ENCODE measurements around the gene MYO15B.

The MYO15B gene

DNA sequence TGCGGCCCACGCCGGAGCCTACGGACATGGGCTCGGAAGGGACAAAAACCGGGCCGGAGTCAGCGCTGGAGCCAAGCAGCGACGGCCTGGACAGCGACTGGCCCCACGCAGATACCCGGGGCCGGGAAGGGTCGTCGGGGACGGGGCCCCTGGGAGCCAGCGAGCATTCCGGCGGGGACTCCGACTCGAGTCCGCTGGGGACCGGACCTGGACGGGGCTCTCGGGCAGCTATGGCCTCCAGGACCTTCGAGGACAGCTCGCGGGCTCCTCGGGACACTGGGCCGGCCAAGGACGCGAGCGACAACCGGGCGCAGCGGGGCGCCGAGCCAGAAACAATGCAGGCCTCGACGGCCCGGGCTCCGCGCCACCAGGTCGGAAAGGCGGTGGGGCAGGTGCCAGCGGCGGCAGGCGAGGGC lies 1.0 kb downstream of the MYO15B start:
- Histone ChIP-seq H4K20me1 (ENCODE audit: control insufficient read depth, insufficient read depth, low read depth, low read length) (no peaks in the 10 kb centered on the region), H3K36me3 (ENCODE audit: control insufficient read depth, low read length) (no peaks in the 10 kb centered on the region), H3K4me2 (ENCODE audit: low read length) (peak overlapping the region; percentile 54), H3K9me3 (ENCODE audit: control insufficient read depth, insufficient read depth, low read length) (no peaks in the 10 kb centered on the region), H3K79me2 (ENCODE audit: control insufficient read depth, low read length) (no peaks in the 10 kb centered on the region), H3K4me3 (ENCODE audit: low read length) (peak overlapping the region; percentile 35), H3K4me1 (ENCODE audit: control insufficient read depth, low read length) (peaks cover 34% of the 10 kb centered on the region), H3K9me2 (replicated peaks; ENCODE audit: control insufficient read depth, low read length) (no peaks in the 10 kb centered on the region), H3F3A (ENCODE audit: control insufficient read depth, insufficient read depth) (no peaks in the 10 kb centered on the region), H3K27ac (ENCODE audit: low read depth, low read length) (no peak overlapping the region), H3K27me3 (ENCODE audit: control insufficient read depth, low read length) (peaks cover 63% of the 10 kb centered on the region)
- TF ChIP-seq EZH2phosphoT487 (IDR thresholded peaks at IDR 0.05; ENCODE audit: borderline replicate concordance, low read length), result no peak
- TF ChIP-seq, protein P1, sequence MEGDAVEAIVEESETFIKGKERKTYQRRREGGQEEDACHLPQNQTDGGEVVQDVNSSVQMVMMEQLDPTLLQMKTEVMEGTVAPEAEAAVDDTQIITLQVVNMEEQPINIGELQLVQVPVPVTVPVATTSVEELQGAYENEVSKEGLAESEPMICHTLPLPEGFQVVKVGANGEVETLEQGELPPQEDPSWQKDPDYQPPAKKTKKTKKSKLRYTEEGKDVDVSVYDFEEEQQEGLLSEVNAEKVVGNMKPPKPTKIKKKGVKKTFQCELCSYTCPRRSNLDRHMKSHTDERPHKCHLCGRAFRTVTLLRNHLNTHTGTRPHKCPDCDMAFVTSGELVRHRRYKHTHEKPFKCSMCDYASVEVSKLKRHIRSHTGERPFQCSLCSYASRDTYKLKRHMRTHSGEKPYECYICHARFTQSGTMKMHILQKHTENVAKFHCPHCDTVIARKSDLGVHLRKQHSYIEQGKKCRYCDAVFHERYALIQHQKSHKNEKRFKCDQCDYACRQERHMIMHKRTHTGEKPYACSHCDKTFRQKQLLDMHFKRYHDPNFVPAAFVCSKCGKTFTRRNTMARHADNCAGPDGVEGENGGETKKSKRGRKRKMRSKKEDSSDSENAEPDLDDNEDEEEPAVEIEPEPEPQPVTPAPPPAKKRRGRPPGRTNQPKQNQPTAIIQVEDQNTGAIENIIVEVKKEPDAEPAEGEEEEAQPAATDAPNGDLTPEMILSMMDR (IDR thresholded peaks at IDR 0.05; ENCODE audit: low read depth, low read length, poor library complexity, severe bottlenecking), result no peak

DNA sequence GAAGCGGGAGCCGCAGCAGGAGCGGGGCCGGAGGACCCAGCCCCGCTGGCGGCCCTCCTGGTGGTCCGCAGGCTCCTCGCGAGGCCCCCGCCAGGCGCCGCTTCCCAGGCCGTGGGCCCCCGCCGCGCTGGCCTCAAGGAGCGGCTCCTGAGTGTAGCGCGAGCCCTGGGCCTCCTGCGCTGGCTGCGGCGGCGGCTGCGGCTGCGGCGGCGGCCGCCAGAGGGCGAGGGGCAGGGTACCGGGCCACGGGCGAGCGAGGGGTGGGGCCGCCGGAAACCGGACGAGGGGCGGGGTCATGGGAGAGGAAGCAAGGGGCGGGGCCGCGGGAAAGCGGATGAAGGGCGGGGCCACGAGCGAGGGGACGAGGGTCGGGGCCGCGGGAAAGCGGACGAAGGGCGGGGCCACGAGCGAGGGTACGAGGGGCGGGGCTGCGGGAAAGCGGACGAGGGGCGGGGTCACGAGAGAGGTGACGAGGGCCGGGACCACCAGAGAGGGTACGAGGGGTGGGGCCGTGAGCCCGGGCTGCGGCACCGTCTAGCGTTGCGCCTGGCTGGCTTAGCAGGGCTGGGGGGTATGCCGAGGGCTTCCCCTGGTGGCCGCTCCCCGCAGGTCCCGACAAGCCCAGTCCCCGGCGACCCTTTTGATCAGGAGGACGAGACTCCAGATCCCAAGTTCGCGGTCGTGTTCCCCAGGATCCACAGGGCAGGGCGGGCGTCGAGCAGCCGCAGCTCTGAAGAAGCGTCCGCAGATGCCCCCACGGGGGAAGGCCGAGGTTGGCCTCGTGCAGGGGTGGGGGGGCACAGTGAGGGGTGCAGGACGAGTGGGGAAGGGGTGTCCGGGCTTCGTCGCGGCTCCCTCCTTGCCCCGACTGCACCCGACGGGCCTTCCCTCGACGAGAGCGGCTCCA lies 1.7 kb downstream of the MYO15B start:
- Histone ChIP-seq H4K20me1 (ENCODE audit: control insufficient read depth, insufficient read depth, low read depth, low read length) (no peaks in the 10 kb centered on the region), H3K27ac (ENCODE audit: low read depth, low read length) (no peak overlapping the region), H3K4me3 (ENCODE audit: low read length) (peak overlapping the region; percentile 72), H3K36me3 (ENCODE audit: control insufficient read depth, low read length) (no peaks in the 10 kb centered on the region), H3K9me3 (ENCODE audit: control insufficient read depth, insufficient read depth, low read length) (no peaks in the 10 kb centered on the region), H3K27me3 (ENCODE audit: control insufficient read depth, low read length) (peaks cover 62% of the 10 kb centered on the region), H3K79me2 (ENCODE audit: control insufficient read depth, low read length) (no peaks in the 10 kb centered on the region), H3K4me2 (ENCODE audit: low read length) (peak overlapping the region; percentile 80), H3K9me2 (replicated peaks; ENCODE audit: control insufficient read depth, low read length) (no peaks in the 10 kb centered on the region), H3F3A (ENCODE audit: control insufficient read depth, insufficient read depth) (no peaks in the 10 kb centered on the region), H3K4me1 (ENCODE audit: control insufficient read depth, low read length) (peaks cover 30% of the 10 kb centered on the region)
- TF ChIP-seq, protein P1 (IDR thresholded peaks at IDR 0.05; ENCODE audit: low read depth, low read length, poor library complexity, severe bottlenecking), result peak; percentile 65
- no peak for TF ChIP-seq EZH2phosphoT487 (IDR thresholded peaks at IDR 0.05; ENCODE audit: borderline replicate concordance, low read length)

DNA sequence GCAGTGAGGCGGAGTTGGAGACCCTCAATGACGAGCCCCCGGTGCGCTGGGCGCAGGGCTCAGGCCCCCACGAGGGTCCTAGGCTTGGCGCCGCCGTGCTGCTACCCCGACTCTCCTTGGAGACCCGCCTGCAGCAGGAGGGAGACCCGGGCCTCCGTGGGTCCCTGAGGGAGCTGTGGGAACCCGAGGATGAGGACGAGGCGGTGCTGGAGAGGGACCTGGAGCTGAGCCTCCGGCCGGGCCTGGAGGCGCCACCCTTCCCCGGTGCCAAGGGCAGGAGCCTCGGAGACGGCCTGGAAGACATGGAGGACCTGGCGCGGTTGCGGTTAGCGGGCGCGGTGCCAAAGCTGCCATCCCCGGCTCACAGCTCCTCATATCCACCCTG lies 2.3 kb downstream of the MYO15B start:
- H3F3A ChIP-seq (ENCODE audit: control insufficient read depth, insufficient read depth), result no peaks in the 10 kb centered on the region
- H3K79me2 ChIP-seq (ENCODE audit: control insufficient read depth, low read length), result no peaks in the 10 kb centered on the region
- peaks cover 23% of the 10 kb centered on the region for H3K4me1 ChIP-seq (ENCODE audit: control insufficient read depth, low read length)
- no peak overlapping the region for H3K4me3 ChIP-seq (ENCODE audit: low read length)
- H3K27me3 ChIP-seq (ENCODE audit: control insufficient read depth, low read length), result peaks cover 57% of the 10 kb centered on the region
- H3K9me2 ChIP-seq (replicated peaks; ENCODE audit: control insufficient read depth, low read length), result no peaks in the 10 kb centered on the region
- no peaks in the 10 kb centered on the region for H3K9me3 ChIP-seq (ENCODE audit: control insufficient read depth, insufficient read depth, low read length)
- H4K20me1 ChIP-seq (ENCODE audit: control insufficient read depth, insufficient read depth, low read depth, low read length), result no peaks in the 10 kb centered on the region
- peak overlapping the region; percentile 80; the same call in 1 of the 2 replicates for H3K4me2 ChIP-seq (ENCODE audit: low read length)
- no peak overlapping the region for H3K27ac ChIP-seq (ENCODE audit: low read depth, low read length)
- TF ChIP-seq EZH2phosphoT487 (IDR thresholded peaks at IDR 0.05; ENCODE audit: borderline replicate concordance, low read length), result no peak
- TF ChIP-seq, protein P1 (IDR thresholded peaks at IDR 0.05; ENCODE audit: low read depth, low read length, poor library complexity, severe bottlenecking), result no peak
- no peaks in the 10 kb centered on the region for H3K36me3 ChIP-seq (ENCODE audit: control insufficient read depth, low read length)

All from DOHH2 (cell line).